OCI-LY7 (cell line): Measurements from ENCODE around the gene KAZALD1.

Experiments
- CTCF ChIP-seq: fragments of 200-600 bp; sonication (generic); conservative IDR thresholded peaks from 2 replicates; pipeline ENCODE4 v1.5.1; 2014; ENCODE audit warnings: mild to moderate bottlenecking, antibody characterized with exemption, low read length, moderate library complexity, mixed read lengths
- EZH2phosphoT487 ChIP-seq: fragments of 200-600 bp; sonication (generic); IDR thresholded peaks from 2 replicates; pipeline ENCODE4 v1.6.1; 2018; ENCODE audit warnings: low read depth, borderline replicate concordance, mild to moderate bottlenecking, mixed run types, antibody characterized with exemption, low read length, moderate library complexity, mixed read lengths

GRCh38 chr10:101071885-101072433 lies 10.2 kb downstream of the KAZALD1 start:
- TF ChIP-seq CTCF = no peak
- TF ChIP-seq EZH2phosphoT487 = no peak
